Fibroblast of mammary gland (primary cell): Measurements from ENCODE around the gene AFAP1.

Source experiments
- DNase-seq: peaks from one replicate; pipeline ENCODE4 v3.0.0-alpha.2; 2010; ENCODE audit warnings: low read depth
- H3K4me3 ChIP-seq: 2 replicates; pipeline ENCODE4 v1.5.1; 2011; ENCODE audit warnings: low read depth, mild to moderate bottlenecking, low read length, moderate library complexity; ENCODE audit not compliant: control insufficient read depth
- TF ChIP-seq, protein P1 (sequence below): conservative IDR thresholded peaks from 2 replicates; pipeline ENCODE4 v1.5.1; 2011; ENCODE audit warnings: low read depth, low read length, inconsistent platforms; ENCODE audit not compliant: control insufficient read depth, insufficient read depth

Gene AFAP1

DNA sequence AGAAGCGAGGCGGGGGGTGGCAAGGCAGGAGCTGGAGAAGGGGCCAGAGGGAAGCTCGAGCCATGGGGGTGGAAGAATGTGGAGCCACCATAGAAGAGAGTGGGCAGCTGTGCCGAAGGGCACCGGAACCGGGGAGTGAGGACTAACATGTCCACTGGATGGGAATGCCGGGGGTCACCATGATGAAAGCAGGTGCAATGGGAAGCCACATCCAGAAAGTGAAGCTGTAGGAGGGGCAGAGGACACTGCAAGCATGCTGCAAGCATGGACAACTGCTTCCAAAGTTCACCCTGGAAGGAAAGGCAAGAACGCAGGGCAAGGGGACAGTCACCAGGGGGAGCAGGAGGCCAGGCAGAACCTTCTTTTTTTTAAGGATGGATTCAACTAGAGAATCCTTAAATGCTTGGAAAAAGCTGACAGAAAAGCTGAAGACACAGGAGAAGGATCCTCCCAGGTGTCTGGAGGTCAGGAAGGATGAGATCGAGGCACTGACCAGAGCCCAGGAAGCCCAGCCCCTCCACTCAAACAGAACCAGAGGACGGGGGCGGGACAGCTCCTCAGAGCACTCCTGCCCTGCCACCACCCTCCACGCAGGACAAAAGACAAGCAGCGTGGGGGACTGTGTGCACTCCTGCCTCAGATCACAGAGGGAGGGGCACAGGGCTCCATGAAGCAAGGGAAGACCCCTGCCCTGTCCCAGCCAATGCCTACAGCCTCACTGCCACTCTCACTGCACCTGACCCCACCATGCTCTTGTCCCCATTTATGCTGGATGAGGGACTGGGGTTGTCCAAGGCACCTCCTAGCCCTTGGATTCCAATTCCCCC lies 169.2 kb downstream of the AFAP1 start:
- DNase-seq, result peak; percentile 35
- TF ChIP-seq, protein P1, sequence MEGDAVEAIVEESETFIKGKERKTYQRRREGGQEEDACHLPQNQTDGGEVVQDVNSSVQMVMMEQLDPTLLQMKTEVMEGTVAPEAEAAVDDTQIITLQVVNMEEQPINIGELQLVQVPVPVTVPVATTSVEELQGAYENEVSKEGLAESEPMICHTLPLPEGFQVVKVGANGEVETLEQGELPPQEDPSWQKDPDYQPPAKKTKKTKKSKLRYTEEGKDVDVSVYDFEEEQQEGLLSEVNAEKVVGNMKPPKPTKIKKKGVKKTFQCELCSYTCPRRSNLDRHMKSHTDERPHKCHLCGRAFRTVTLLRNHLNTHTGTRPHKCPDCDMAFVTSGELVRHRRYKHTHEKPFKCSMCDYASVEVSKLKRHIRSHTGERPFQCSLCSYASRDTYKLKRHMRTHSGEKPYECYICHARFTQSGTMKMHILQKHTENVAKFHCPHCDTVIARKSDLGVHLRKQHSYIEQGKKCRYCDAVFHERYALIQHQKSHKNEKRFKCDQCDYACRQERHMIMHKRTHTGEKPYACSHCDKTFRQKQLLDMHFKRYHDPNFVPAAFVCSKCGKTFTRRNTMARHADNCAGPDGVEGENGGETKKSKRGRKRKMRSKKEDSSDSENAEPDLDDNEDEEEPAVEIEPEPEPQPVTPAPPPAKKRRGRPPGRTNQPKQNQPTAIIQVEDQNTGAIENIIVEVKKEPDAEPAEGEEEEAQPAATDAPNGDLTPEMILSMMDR, result peak; percentile 61
- no peak overlapping the region for H3K4me3 ChIP-seq

DNA sequence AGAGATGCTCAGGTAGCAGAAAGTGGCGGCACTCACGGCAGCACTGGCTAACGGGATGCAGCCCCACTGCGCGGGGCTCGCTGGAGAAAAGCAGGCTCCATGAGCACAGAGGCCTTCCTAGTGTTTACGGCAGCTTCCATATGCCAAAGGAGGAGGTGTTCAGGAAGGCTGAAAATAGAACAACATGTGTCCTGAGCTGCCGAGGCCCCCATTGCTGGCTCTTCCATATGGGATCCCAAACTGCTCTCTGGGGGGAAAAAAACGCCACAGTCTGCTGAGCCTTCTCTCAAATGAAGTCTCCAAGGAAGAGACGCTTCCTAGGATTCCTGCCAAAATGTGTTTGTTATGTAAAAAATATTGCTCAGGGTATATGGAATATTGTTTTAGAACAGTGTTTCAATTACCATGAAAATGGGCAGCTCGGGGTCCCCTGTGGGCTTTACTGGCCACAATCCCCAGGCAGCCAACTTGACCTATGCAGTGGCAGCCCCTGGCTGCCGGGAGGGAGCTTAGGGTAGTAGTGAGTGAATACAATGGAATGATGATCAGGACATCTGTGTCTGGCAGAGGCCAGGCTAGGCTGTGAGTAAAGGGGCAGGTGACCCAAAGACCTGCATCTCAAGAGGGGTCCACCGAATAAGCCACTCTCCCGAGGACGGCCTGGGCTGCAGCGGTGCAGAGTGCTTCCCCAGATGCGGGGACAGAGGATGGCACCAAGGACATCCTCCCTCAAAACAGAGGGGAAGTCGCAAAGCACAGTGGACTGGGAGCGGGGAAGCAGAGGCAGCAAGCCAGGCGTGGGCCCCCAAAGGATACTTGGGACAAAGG lies 170.1 kb downstream of the AFAP1 start:
- no peak for DNase-seq
- TF ChIP-seq, protein P1, result no peak
- no peak overlapping the region for H3K4me3 ChIP-seq

DNA sequence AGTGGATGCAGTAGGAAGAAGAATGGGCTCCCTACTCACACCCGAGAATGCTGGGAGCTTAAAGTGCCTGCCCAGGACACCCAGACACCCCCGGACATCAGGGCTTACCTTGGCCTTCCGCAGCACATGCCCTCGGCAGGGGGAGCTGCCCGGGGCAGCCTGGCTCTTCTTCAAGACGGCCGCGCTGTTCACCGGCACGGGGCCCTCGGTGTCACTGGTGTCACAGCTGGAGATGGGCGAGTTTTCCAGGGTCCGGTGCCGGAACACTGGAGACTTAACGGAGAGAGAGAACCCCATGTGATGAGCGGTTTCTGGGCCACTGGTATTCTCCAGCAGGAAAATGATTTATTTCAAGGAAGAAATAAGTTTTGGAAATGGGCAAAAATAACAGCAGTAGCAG lies 170.9 kb downstream of the AFAP1 start:
- DNase-seq, result no peak
- TF ChIP-seq, protein P1, result no peak
- H3K4me3 ChIP-seq, result no peak overlapping the region

DNA sequence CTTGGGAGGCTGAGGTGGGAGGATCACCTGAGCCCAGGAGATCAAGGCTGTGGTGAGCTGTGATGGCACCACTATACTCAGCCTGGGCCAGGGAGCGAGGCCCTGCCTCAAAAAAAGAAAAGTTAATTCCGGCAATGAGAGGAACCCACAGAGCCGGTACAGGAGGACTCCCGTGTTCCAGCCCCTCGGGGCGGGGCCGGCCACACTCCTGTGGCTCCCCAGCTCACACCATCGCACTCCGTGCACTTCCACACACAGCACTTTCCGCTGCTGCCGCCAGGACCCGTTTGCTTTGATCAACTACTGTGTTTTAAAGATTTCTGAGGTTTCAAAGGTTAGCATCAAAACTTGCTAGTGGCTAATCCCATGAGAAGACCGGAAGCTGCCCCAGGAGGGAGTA lies 171.7 kb downstream of the AFAP1 start:
- no peak overlapping the region for H3K4me3 ChIP-seq

DNA sequence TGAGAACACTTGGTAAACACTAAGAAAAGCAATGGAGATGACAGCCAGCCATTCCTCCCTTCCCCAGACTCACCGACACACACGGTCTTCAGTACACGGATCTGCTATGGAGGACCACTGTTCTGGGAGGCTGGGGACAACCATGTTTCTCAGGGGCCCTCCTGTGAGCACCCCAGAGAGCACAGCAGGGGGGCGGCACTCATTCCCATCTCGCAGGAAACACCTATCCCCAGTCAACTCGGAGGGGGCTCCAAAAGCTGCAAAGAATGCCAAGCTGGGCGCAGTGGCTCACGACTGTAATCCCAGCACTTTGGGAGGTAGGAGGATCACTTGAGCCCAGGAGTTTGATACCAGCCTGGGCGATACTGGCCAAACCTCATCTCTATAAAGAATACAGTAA lies 172.1 kb downstream of the AFAP1 start:
- DNase-seq, result no peak
- H3K4me3 ChIP-seq, result no peak overlapping the region
- TF ChIP-seq, protein P1, result no peak

More for the DNA sequence above, 171.7 kb downstream of the AFAP1 start:
- no peak for DNase-seq
- TF ChIP-seq, protein P1, result no peak

DNA sequence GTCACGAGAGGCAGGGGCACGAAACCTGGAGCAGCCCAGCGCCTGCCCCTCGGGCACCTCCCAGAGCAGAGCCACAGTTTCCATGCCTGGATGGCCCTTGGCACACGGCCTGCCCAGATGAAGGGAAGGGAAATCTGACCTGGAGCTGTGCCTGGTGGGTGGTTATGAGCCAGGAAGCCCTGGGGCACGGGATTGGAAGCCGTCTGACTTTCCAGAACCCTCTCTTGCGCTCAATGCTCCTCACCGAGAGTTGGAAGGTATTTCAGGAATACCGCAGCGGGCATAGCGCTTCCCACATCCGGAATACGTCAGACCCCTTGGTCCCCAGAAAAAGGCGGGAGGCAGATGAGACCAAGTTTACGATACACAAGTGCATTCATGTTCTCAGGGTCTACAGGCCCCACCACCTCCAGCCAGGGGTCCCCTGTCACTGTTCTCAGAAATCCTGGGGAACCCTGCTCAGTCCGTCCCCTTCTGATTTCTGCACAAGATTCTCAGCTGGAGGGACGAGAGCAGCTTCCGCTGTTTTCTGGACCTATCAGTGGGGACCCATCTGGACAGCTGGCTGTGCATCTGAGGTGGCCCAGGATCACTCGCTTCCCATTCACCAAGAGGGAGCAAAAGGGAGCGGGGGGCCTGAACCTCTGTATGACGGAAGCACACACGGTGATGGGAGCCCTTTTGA lies 172.9 kb downstream of the AFAP1 start:
- H3K4me3 ChIP-seq, result no peak overlapping the region
- TF ChIP-seq, protein P1, result no peak
- DNase-seq, result no peak
